ENCODE measurements around the gene MARF1. TPM values are rescaled to one million over a fixed set of nuclear protein-coding genes. Genes with fewer than 3 reads are reported as not detected.

MARF1 gene
- total and polyA plus RNA-seq, 9 of the 15 experiments (the other 6 are each of a cell fraction or from before 2014, with no cell fraction given), result 4.7 to 33.2 (median 11.7) TPM

- no peak for FAIRE-seq
- 90% methylated on average over 21 of the region's 21 CpGs for WGBS (ENCODE audit: insufficient coverage, low coverage, missing lambda C conversion rate)
- no peak overlapping the region for H3K4me3 ChIP-seq
- TF ChIP-seq PHB2 (IDR thresholded peaks at IDR 0.05; ENCODE audit: low read depth) (no peak), THRAP3 (IDR thresholded peaks at IDR 0.05; ENCODE audit: borderline replicate concordance) (no peak), MNT (conservative IDR thresholded peaks at IDR 0.05) (no peak), HDAC8 (tag; IDR thresholded peaks at IDR 0.05) (no peak), GABPA (tag; conservative IDR thresholded peaks at IDR 0.05; ENCODE audit: low read depth) (no peak), PATZ1 (CRISPR knock-in tag; IDR thresholded peaks at IDR 0.05; ENCODE audit: borderline replicate concordance) (no peak), FOXA1 (IDR thresholded peaks at IDR 0.05; ENCODE audit: borderline replicate concordance) (no peak), ZNF609 (CRISPR knock-in tag; IDR thresholded peaks at IDR 0.05; ENCODE audit: borderline replicate concordance) (no peak), SFPQ (IDR thresholded peaks at IDR 0.05; ENCODE audit: low read depth, low read length) (no peak), KAT8 (IDR thresholded peaks at IDR 0.05; ENCODE audit: low read depth) (no peak)
Observed at GRCh38 chr16:15599303-15600070, 43.5 kb downstream of the MARF1 start.

More at GRCh38 chr16:15599303-15600070, 43.5 kb downstream of the MARF1 start:
- POLR2A ChIA-PET, result interaction anchor here (2.7 kb wide), 1 partner anchor 23 kb away, joined by 16 read pairs; no protein-coding TSS in a partner anchor
- BruUV-seq (replicated peaks), result no TSS peak
- no peak for ATAC-seq
- Histone ChIP-seq H3K79me2 (ENCODE audit: control insufficient read depth, insufficient read depth, low read length) (no peaks in the 10 kb centered on the region), H3K36me3 (ENCODE audit: control insufficient read depth, insufficient read depth, low read length) (peaks cover 82% of the 10 kb centered on the region), H3K27me3 (ENCODE audit: control insufficient read depth in 2 of 2, insufficient read depth in 2 of 2, low read length in 2 of 2) (no peaks in the 10 kb centered on the region), H4K20me1 (replicated peaks; ENCODE audit: control insufficient read depth, insufficient read depth, low read length) (no peaks in the 10 kb centered on the region), H3K4me1 (replicated peaks in 1 of 2; ENCODE audit: control insufficient read depth in 2 of 2, insufficient read depth in 2 of 2, low read length in 2 of 2) (peaks cover 0 to 4% of the 10 kb centered on the region in 2 experiments; a peak in 3 of 5 replicates), H3K9me1 (ENCODE audit: control insufficient read depth, insufficient read depth, low read length) (no peaks in the 10 kb centered on the region), H3K9ac (ENCODE audit: insufficient read depth in 1 of 2, low read depth in 2 of 2, low read length in 2 of 2) (no peak overlapping the region), H2AFZ (ENCODE audit: low read depth, low read length) (no peak overlapping the region), H3K9me3 (replicated peaks; ENCODE audit: control insufficient read depth, insufficient read depth, low read depth, low read length) (no peaks in the 10 kb centered on the region), H3K4me2 (ENCODE audit: insufficient read depth, low read length) (no peak overlapping the region), H3K27ac (ENCODE audit: extremely low read depth, low read depth, low read length) (no peak overlapping the region)
- in situ Hi-C loops (cut with MboI), result no loop called here
- no peak for DNase-seq (ENCODE audit: extremely low read depth in 1 of 4, low spot score in 3 of 4)
- intact Hi-C loops (cut with micrococcal nuclease), result no loop called here
- CTCF ChIA-PET (ENCODE audit: low intra/inter-chr PET ratio), result no interaction called here
